Fibroblast of skin of left biceps (primary cell): ENCODE measurements around the gene MESP1.

ENCODE experiments used
- DNase-seq, 2 experiments: peaks; one replicate each; pipeline ENCODE4 v3.0.0-alpha.2; 2013; ENCODE audit warnings: low read depth in 2 of 2

MESP1 gene

DNA sequence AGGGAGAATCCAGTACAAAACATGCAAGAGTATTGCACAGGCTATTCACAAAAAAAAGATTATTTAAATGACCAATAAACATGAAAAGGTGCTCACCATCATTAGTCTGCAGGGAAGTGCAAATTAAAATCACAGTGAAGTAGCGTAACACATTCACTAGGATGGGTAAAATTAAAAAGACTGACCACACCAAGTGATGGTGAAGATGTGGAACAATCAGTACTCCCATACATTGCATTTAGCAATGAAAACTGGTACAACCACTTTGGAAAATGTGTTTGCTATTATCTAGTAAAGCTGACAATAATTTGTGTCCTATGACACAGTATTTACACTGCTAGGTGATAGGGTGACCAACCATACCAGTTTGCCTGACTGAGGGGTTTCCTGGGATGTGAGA, 26.4 kb downstream of the MESP1 start:
- no peak for DNase-seq

- no peak for DNase-seq
Measured at GRCh38 chr15:89723031-89723430, 28.0 kb downstream of the MESP1 start.

GRCh38 chr15:89714775-89715174, 36.3 kb downstream of the MESP1 start:
- DNase-seq = no peak

DNA sequence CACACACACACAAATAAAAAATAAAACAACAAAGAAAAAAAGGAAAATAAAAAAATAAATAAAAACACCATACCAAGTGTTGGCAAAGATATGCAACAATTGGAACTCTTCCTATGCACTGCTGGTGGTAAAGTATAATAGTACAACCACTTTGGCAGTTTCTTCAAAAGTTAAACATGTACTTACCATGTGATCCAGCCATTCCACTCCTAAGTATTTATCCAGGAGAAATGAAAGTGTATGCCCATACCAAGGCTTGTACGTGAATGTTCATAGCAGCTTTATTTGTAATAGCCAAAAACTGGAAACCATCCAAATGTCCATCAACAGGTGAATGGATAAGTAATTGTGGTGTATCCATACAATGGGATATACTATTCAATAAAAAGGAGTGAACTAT, 43.5 kb downstream of the MESP1 start:
- no peak for DNase-seq

GRCh38 chr15:89704411-89704810, 46.6 kb downstream of the MESP1 start:
- DNase-seq = no peak
